Choroid plexus epithelial cell (primary cell): ENCODE measurements around the gene CCDC138.

ENCODE experiments used
- DNase-seq: peaks from one replicate; pipeline ENCODE4 v3.0.0-alpha.2; 2010; ENCODE audit warnings: low read depth
- H3K4me3 ChIP-seq: 2 replicates; pipeline ENCODE4 v1.5.1; 2011; ENCODE audit warnings: low read depth, mild to moderate bottlenecking, control low read depth, low read length, moderate library complexity
- TF ChIP-seq, protein P1 (sequence below): conservative IDR thresholded peaks from 2 replicates; pipeline ENCODE4 v1.5.1; 2011; ENCODE audit warnings: low read depth, mild to moderate bottlenecking, control low read depth, inconsistent platforms, low read length, moderate library complexity

Gene CCDC138

GRCh38 chr2:108918156-108918874, 131.7 kb downstream of the CCDC138 start:
- H3K4me3 ChIP-seq, result no peak overlapping the region
- TF ChIP-seq, protein P1, sequence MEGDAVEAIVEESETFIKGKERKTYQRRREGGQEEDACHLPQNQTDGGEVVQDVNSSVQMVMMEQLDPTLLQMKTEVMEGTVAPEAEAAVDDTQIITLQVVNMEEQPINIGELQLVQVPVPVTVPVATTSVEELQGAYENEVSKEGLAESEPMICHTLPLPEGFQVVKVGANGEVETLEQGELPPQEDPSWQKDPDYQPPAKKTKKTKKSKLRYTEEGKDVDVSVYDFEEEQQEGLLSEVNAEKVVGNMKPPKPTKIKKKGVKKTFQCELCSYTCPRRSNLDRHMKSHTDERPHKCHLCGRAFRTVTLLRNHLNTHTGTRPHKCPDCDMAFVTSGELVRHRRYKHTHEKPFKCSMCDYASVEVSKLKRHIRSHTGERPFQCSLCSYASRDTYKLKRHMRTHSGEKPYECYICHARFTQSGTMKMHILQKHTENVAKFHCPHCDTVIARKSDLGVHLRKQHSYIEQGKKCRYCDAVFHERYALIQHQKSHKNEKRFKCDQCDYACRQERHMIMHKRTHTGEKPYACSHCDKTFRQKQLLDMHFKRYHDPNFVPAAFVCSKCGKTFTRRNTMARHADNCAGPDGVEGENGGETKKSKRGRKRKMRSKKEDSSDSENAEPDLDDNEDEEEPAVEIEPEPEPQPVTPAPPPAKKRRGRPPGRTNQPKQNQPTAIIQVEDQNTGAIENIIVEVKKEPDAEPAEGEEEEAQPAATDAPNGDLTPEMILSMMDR, result no peak
- no peak for DNase-seq

- no peak for DNase-seq
- no peak overlapping the region for H3K4me3 ChIP-seq
- TF ChIP-seq, protein P1, result no peak
Observed at GRCh38 chr2:108918941-108919341, 132.4 kb downstream of the CCDC138 start.

GRCh38 chr2:108919571-108920373, 133.2 kb downstream of the CCDC138 start:
- DNase-seq, result no peak
- TF ChIP-seq, protein P1, result no peak
- no peak overlapping the region for H3K4me3 ChIP-seq

GRCh38 chr2:108920686-108921085, 134.1 kb downstream of the CCDC138 start:
- no peak overlapping the region for H3K4me3 ChIP-seq
- no peak for DNase-seq
- TF ChIP-seq, protein P1, result no peak

DNA sequence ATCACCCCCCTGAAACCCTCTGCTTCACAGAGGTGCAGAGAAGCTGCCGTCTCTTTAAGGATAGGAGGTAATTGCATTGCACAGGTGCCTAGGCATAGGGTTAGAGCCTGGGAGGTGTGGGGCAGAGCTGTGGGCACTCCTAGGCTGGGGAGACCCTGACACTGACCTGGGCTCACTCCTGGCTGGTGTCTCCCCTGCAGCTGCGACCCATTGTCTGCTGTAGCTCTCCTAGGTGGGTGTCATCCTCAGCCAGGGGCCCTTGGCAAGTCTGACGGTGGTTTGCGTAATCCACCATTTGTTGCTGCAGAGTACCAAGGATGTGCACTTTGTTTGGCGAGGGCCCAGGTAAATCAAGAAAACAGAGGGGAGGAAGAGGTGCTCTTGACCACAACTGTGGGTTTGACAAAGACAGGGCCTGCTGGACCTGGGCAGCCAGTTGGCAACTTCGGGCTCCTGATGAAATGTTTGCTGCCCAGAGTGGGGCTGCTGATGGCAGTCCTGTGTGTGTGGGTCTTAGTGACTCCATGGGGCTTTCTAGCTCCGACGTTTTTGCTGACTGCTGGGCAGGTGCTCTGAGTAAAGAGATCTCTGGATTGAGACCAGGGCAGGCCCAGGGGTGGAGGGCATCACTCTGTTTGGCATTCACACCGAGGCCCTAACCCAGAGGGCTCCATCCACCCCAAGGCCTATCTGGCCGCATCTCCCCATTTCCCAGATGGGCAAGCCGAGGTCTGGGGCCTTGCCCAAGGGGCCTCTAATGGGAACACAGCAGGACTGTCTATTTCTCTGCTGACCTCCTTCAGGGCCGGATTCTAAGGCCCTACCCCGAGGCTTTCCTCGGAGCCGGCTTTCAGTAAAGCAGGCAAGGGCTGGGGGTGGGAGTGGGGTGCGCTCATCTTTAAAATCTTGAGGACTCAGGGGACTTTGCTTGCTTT, 134.8 kb downstream of the CCDC138 start:
- no peak overlapping the region for H3K4me3 ChIP-seq
- no peak for DNase-seq
- TF ChIP-seq, protein P1, result no peak

- TF ChIP-seq, protein P1, result no peak
- no peak overlapping the region for H3K4me3 ChIP-seq
- no peak for DNase-seq
Observed at GRCh38 chr2:108922141-108922915, 135.8 kb downstream of the CCDC138 start.
